Left hindlimb (tissue), 1 donor: ENCODE measurements around the gene MKNK1.

Experiments
- DNase-seq: peaks from one replicate; pipeline ENCODE4 v3.0.0-alpha.2; 2018

The MKNK1 gene

DNA sequence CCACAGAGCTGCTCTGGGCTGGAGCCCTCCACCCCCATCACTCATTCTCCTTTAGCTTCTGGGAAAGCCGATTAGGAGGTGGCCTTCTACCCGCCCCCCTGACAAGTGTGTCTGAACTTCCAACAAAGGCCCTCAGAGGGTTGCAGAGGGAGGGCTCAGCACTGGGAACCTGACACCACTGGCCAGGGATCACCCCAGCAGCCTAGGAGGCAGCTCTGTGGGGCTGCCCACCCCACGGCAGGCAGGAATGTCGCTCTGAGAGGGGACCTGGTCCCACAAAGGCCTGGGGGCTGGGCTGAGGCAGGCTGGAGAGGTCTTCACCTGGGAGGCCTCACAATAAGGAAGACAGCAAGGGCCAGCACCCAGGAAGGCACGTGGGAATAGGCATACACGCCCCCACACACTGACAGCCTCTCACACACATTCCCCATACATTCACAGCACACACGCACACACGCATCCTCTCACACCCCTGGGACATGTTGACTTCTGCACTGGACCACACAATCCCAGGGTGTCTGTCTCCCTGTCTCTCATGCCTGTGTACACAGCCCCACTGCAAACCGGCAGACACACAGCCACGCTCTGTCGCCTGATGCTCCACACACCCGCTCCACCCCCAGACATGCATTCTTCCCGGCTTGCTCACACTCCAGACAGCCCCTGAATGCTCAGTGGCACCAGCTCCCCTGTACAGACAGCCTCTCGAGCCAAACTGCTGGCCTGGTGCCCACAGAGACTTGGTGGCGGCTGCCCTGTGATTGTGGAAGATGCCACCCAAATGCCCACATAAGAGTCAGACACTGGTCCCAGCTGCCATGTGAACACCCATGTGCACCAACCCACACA lies 83.8 kb downstream of the MKNK1 start:
- DNase-seq: no peak

DNA sequence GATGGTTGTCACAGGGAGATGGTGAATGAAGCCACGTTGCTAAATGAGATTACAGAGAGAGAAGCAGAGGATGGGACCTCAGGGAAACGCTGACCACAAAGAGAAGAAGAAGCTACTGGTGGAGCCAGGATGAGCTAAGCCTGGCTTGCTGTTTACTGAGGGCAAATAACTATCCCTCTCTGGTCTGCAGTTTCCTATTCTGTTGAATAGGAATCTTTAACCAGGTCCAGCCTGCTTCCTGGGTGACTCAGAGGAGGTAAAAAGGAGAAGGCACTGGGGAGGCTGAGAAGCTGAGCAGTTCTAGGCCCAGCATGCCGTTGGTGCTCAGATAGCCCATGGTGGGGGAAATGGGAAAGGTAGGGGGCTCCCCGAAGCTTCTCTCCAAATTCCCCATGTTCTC lies 84.9 kb downstream of the MKNK1 start:
- DNase-seq: no peak

DNA sequence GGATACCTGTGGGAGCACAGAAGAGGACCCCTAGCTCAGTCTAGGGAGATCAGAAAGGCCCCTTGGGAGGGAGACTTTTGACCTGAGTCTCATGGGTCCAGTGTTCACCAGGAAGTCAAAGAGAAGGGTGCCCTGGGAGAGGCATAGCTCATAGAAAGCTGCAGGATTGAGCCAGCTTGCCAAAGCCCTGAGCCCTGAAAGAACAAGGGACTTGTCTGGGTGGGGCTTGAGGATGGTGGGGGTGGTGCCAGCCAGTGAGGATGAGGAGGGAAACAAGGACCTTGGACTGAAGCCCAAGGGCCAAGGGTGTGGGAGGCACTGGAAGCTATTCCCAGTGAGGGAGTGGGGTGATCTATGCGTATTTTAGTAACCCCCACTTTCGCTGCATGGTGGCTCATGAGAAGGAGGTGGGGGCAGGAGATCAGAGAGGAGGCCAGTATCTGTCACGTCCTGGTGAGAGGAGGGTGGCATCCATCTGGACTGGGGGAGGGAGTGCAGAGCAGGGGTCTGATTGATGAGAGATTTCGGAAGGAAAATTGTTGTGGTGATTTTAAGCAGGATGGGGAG lies 86.1 kb downstream of the MKNK1 start:
- DNase-seq: no peak

DNA sequence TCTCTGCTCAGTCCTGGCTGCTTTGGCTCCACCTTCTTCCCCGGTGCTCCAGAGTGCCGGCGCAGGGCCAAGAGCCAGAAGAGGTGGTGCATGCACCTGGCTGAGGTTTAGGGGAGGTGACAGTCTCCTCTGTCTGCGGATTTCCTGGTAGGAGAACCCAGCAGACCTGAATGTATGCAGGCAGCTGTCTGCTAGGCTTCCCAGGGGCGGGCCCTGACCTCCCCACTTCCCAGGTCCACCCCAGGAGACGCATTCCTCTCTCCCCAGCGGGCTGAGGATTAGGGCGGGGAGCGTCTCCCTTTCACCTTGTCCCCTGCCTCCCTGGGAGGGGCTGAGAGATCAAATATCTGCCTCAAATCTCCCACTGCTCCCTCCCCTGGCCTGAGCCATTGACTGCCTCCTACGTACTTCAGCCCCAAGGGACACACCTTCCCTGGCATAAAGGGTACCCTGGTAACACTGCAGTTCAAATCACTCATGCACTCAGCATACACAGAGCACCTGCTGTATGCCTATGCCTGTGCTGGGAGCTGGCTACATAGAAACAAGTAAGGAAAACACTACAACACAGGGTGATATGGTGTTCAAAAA lies 87.0 kb downstream of the MKNK1 start:
- no peak for DNase-seq

DNA sequence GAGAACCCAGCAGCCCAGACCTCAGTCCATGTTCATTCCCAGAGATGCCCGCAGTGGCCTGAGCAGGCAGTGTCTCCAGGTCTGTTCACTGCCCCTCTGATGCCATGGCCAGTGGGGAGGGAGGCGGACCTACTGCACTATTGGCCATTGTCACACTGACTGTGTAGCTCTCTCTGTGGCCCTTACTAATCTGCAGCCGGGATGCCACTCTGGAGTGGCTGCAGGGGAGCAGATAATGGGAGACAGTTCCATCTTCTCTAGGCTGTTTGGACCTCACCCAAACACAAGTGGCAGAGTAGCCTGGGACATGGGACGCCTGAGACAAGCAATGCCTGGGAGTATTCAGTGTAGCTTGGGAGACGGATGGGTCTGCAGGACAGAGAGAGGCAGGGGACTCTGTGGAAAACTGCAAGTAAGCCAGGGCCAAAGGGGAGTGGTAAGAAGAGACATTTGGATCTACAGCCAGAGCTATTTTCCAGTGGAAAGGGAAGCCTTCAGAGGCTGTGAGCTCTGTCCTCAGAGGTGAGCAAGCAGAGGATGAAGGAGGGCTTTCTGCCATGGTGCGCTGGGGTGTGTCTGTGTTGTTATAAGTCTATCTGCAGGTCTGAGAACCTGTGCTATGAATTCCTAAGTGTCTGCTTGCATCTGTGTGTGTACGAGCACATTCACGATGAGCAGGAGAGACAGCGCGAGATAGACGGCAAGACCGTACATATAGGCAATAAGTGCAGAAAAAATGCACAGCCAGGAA lies 87.7 kb downstream of the MKNK1 start:
- DNase-seq: no peak

DNA sequence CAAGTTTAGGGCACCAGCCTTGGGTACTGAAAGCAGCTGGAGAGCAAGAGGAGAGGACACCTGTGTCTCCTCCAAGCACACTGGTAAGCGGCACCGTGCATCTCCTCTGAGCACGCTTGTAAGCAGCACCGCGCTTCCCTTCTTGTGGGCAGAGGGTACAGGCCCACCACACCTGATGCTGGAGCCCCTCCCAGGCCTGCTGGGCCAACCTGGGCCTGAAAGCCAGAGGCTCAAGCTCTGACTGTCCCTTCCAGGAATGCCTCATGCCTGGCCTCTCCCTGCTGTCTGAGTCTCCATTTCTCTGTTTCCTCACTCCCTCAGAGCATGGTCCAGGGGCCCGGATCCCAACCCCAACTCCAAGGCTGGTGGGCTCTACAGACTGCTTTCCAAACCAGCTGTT lies 88.5 kb downstream of the MKNK1 start:
- DNase-seq: no peak

DNA sequence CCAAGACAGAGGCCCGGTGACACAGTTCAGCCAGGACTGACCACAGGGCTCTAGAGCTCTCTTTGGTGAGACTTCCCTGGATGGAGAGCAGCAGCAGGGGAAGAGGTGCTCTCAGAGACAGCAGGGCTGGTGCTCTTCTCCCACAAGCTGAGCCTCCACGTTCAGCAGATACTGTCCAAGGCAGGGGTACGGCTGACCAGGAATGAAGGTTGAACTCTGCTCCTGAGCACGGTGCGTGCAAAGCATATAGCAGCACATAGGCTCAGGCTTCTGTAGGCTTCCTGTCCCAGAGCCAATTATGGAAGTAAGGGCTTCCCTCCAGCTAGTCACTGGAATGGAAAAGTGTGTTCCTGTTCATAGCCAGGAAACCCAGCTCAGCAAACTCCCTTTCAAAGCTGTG lies 90.5 kb downstream of the MKNK1 start:
- no peak for DNase-seq

DNA sequence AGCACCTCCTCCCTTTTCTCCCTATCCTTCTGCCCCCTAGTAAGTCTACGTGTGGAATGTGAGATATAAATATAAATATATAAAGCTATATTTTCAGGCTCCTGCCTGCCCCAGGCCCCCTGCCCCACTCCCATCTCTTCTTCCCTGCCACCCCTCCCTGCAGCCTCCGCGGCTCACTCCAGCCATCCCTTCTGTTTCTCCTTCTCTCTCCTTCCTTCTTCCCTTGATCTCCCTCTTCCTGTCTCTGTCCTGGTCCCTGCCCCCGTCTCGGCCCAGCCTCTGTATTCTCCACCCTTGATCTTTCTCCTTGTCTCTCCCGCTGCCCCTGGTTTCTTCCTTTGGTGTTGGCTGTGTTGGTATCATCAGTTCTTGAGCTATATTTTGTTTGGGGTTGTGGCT lies 91.3 kb downstream of the MKNK1 start:
- no peak for DNase-seq

DNA sequence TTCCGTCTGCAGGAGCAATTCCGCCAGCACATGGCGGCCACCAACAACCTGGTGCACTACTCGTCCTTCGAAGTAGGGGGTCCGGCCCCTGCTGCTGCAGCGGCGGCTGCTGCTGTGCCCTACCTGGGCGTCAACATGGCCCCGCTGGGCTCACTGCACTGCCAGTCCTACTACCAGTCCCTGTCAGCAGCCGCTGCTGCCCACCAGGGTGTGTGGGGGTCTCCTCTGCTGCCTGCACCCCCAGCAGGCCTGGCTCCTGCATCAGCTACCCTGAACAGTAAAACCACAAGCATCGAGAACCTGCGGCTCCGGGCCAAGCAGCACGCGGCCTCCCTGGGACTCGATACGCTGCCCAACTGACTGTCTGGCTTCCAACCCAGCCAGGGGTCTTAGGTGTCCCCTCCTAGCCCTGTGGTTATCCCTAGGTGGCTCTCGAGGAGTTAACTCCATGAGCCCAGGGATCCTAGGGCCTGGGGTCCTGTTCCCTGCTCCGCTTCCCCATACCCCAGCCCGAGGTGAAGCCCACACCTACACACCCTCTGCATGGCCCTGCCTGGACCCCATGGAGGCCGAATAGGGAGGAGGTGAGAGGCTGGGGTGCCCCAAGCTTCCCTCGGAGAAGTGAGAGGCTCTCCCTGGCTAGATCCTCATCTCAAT lies 91.8 kb downstream of the MKNK1 start:
- no peak for DNase-seq

DNA sequence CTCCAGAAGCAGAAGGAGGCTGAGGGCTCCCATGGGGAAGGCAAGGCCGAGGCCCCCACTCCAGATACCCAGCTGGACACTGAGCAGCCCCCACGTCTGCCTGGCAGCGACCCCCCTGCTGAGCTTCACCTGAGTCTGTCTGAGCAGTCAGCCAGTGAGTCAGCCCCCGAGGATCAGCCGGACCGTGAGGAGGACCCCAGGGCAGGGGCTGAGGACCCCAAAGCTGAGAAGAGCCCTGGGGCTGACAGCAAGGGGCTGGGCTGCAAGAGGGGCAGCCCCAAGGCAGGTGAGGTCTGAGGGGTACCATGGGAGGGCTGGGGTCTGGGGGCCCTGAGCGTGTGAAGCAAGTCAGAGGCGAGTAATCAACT lies 93.1 kb downstream of the MKNK1 start:
- no peak for DNase-seq

DNA sequence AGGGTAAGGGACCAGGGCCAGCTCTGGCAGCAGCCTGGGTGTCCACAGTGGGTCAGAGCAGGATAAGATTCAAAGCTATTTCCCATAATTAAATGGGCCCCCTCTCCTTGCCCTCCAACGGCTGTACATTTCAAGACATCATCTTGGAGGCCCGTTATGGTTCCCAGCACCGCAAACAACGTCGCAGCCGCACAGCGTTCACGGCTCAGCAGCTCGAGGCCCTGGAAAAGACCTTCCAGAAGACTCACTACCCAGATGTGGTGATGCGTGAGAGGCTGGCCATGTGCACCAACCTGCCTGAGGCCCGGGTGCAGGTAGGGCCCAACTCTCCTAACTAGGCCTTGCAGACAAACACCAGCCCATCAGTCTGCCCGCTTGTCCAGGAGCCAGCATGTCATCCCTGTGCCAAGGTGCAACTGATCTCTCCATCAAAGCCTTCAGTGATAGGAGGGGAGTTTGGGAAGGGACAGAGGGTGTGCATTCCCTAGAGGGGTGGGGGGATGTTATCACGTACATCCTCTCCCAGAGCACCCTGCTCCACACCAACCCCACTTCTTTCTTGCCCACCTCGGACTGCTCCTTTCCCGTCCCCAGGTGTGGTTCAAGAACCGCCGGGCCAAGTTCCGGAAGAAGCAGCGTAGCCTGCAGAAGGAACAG lies 93.6 kb downstream of the MKNK1 start:
- DNase-seq: no peak

DNA sequence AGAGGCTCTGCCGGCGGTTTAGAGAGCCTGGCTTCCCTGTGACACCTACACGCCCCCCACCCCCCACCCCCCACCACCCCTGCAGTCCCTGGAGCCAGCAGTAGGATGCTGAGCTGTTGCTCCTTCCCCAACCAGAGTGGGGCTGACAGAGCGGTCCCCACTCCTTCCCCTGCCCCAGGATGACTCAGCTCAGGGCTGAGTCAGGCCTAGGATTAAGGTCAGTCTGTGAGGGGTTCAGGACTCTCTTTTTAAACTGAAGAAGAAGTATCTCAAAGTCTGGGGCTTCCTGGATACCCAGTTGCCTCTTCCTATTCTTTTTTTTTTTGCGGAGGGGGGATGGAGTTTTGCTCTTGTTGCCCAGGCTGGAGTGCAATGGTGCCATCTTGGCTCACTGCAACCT lies 95.3 kb downstream of the MKNK1 start:
- DNase-seq: no peak
